GM12878 (cell line): Measurements from ENCODE around the gene GABBR1. TPM values are rescaled to one million over a fixed set of nuclear protein-coding genes. Genes with fewer than 3 reads are reported as not detected.

Experiments used
- ATAC-seq: fragments of 200-7000 bp; cut with Tn5 transposase; 3 replicates; pipeline ENCODE4 v1.9.1; 2020; ENCODE audit warnings: mild to moderate bottlenecking, moderate library complexity
- BruUV-seq: library from RNA; stranded (reverse); fragments of 400-500 nt; replicated peaks from 2 replicates; lab custom pipeline; 2021; lab: Mats Ljungman, UMichigan
- CTCF ChIA-PET: fragments of 300-600 bp; sonication (Branson Sonifier 250); formaldehyde crosslinking; extraction: SDS; loops from one replicate; lab custom pipeline; 2021; ENCODE audit warnings: inconsistent platforms; lab: Yijun Ruan, JAX
- POLR2A ChIA-PET: fragments of 350-600 bp; formaldehyde crosslinking; extraction: SDS; loops from one replicate; lab custom pipeline; 2021; ENCODE audit warnings: inconsistent platforms; lab: Charles Lee
- RAD21 ChIA-PET: fragments of 300-600 bp; sonication (Branson Sonifier 250); formaldehyde crosslinking; loops from one replicate; lab custom pipeline; 2023; ENCODE audit warnings: antibody characterized with exemption; ENCODE audit not compliant: unreplicated experiment; lab: Charles Lee
- SMC1A ChIA-PET: fragments of 300-600 bp; sonication (Branson Sonifier 250); formaldehyde crosslinking; loops from one replicate; lab custom pipeline; 2023; ENCODE audit not compliant: unreplicated experiment, uncharacterized antibody; lab: Charles Lee
- DNase-seq: peaks from one replicate; pipeline ENCODE4 v3.0.0-alpha.2; 2011; ENCODE audit warnings: low read depth, low spot score
- FAIRE-seq: peaks from 3 replicates; lab custom pipeline; 2011; peaks lifted over from hg19 to GRCh38; lab: Jason Lieb, UNC
- H2AFZ ChIP-seq: 2 replicates; pipeline ENCODE4 v1.6.0; 2011; ENCODE audit warnings: low read depth, low read length, control low read depth; ENCODE audit not compliant: control insufficient read depth
- H3K27ac ChIP-seq: 2 replicates; pipeline ENCODE4 v1.5.1; 2011; ENCODE audit warnings: control low read depth; ENCODE audit not compliant: control insufficient read depth, insufficient read depth
- H3K27me3 ChIP-seq, 2 experiments: replicated peaks in 1 of 2; 2 replicates each; pipeline versions ENCODE4 v1.6.0 to v1.6.1; 2011; ENCODE audit warnings: low read length in 1 of 2; ENCODE audit not compliant: control insufficient read depth in 2 of 2, insufficient read depth in 2 of 2
- H3K36me3 ChIP-seq, 2 experiments: 2 replicates each; pipeline ENCODE4 v1.5.1; 2011; ENCODE audit warnings: low read length in 1 of 2; ENCODE audit not compliant: control insufficient read depth in 2 of 2, insufficient read depth in 2 of 2
- H3K4me1 ChIP-seq: 2 replicates; pipeline ENCODE4 v1.6.1; 2011; ENCODE audit warnings: mild to moderate bottlenecking, low read length, moderate library complexity, mixed read lengths; ENCODE audit not compliant: control insufficient read depth, insufficient read depth
- H3K4me2 ChIP-seq: 2 replicates; pipeline ENCODE4 v1.6.0; 2011; ENCODE audit warnings: control low read depth; ENCODE audit not compliant: control insufficient read depth, insufficient read depth
- H3K4me3 ChIP-seq: fragments of 200-600 bp; sonication (generic); 2 replicates; pipeline ENCODE4 v1.5.1; 2016
- H3K79me2 ChIP-seq: 2 replicates; pipeline ENCODE4 v1.6.0; 2011; ENCODE audit warnings: low read length; ENCODE audit not compliant: control insufficient read depth, insufficient read depth
- H3K9ac ChIP-seq: 2 replicates; pipeline ENCODE4 v1.8.0; 2011; ENCODE audit warnings: low read length, control low read depth, mixed read lengths; ENCODE audit not compliant: control insufficient read depth, insufficient read depth
- H3K9me3 ChIP-seq: replicated peaks from 3 replicates; pipeline ENCODE4 v1.5.1; 2011; ENCODE audit warnings: mild to moderate bottlenecking, low read length; ENCODE audit not compliant: control insufficient read depth, insufficient read depth
- H4K20me1 ChIP-seq: 2 replicates; pipeline ENCODE4 v1.6.0; 2011; ENCODE audit not compliant: control insufficient read depth, insufficient read depth
- CEBPB ChIP-seq, 2 experiments: fragments of 150-350 bp in 1 of 2; IDR thresholded peaks; 2 replicates each; pipeline ENCODE4 v1.6.1; 2012 to 2014; ENCODE audit warnings: low read depth in 2 of 2, low read length in 2 of 2, borderline replicate concordance in 1 of 2, inconsistent platforms in 1 of 2
- CHD1 ChIP-seq: IDR thresholded peaks from 2 replicates; pipeline ENCODE4 v1.6.1; 2012; ENCODE audit warnings: low read depth, low read length, improper control_type of control experiment
- ESRRA ChIP-seq: IDR thresholded peaks from 2 replicates; pipeline ENCODE4 v1.6.1; 2012; ENCODE audit warnings: mild to moderate bottlenecking, low read length, improper control_type of control experiment
- ETV6 ChIP-seq, 2 experiments: fragments of 450-650 bp in 1 of 2; IDR thresholded peaks in 1 of 2; conservative IDR thresholded peaks in 1 of 2; 2 replicates each; pipeline ENCODE4 v1.6.1; 2014; ENCODE audit warnings: antibody characterized with exemption in 1 of 2, borderline replicate concordance in 1 of 2, low read depth in 1 of 2, mild to moderate bottlenecking in 1 of 2, moderate library complexity in 1 of 2
- GABPA ChIP-seq: IDR thresholded peaks from 2 replicates; pipeline ENCODE4 v1.6.1; 2014; ENCODE audit warnings: antibody characterized with exemption, low read depth, mild to moderate bottlenecking, inconsistent platforms
- HDAC2 ChIP-seq: fragments of 200-600 bp; sonication (generic); IDR thresholded peaks from 2 replicates; pipeline ENCODE4 v1.6.1; 2017
- MEF2A ChIP-seq: IDR thresholded peaks from 2 replicates; pipeline ENCODE4 v1.6.1; 2011; ENCODE audit warnings: low read depth, mild to moderate bottlenecking, low read length, moderate library complexity; ENCODE audit not compliant: insufficient read depth
- MEF2B ChIP-seq: fragments of 450-650 bp; IDR thresholded peaks from 2 replicates; pipeline ENCODE4 v1.6.1; 2018; ENCODE audit warnings: mild to moderate bottlenecking, moderate library complexity; ENCODE audit not compliant: partially characterized antibody, poor library complexity, severe bottlenecking
- RAD51 ChIP-seq: fragments of 450-650 bp; IDR thresholded peaks from 2 replicates; pipeline ENCODE4 v1.6.1; 2016; ENCODE audit warnings: moderate library complexity, mild to moderate bottlenecking, inconsistent platforms
- SMARCA5 ChIP-seq: fragments of 450-650 bp; IDR thresholded peaks from 2 replicates; pipeline ENCODE4 v1.6.1; 2017; ENCODE audit warnings: mild to moderate bottlenecking
- SRF ChIP-seq, 2 experiments: IDR thresholded peaks; 2 replicates each; pipeline ENCODE4 v1.6.1; 2011; ENCODE audit warnings: low read depth in 2 of 2, low read length in 2 of 2, mild to moderate bottlenecking in 1 of 2, moderate library complexity in 1 of 2
- SUPT20H ChIP-seq: IDR thresholded peaks from 2 replicates; pipeline ENCODE4 v1.6.1; 2011; ENCODE audit warnings: low read depth, mild to moderate bottlenecking, low read length, moderate library complexity, borderline replicate concordance; ENCODE audit not compliant: control insufficient read depth
- TAF1 ChIP-seq: IDR thresholded peaks from 2 replicates; pipeline ENCODE4 v1.6.1; 2011; ENCODE audit warnings: mild to moderate bottlenecking, low read depth, low read length, borderline replicate concordance
- ZNF24 ChIP-seq: fragments of 450-650 bp; IDR thresholded peaks from 2 replicates; pipeline ENCODE4 v1.6.1; 2017; ENCODE audit warnings: antibody characterized with exemption, mild to moderate bottlenecking
- WGBS: methylation state at CpG from one replicate; pipeline ENCODE4 v1.1.6; 2016; ENCODE audit warnings: low lambda C conversion rate; ENCODE audit not compliant: insufficient replicate concordance, insufficient coverage; ENCODE audit errors: missing lambda C conversion rate; 5-methylcytosine and 5-hydroxymethylcytosine counted together
- in situ Hi-C: fragments of 300-500 bp; cut with MboI; formaldehyde crosslinking; loops from 9 replicates; pipeline ENCODE4 v1.14.3; 2018; ENCODE audit warnings: mixed read lengths
- intact Hi-C: fragments of 100-400 bp; cut with micrococcal nuclease; formaldehyde crosslinking; loops from one replicate; pipeline ENCODE4 v1.14.2; 2022; ENCODE audit not compliant: unreplicated experiment
- polyA plus RNA-seq, 11 experiments: library from polyadenylated mRNA; depleted of rRNA in 4 of 11; unstranded in 6 of 11; stranded (reverse) in 5 of 11; fragments of >200 nt; fragmentation: Nextera tagmentation in 4 of 11; fragmentation: Illumina TruSeq in 1 of 11; extraction: Ambion mirVana in 4 of 11; extraction: Trizol in 1 of 11; gene quantifications; 1 replicate in 1 of 11; 2 replicates in 10 of 11; pipeline versions ENCODE4 v1.2.1 to v1.2.3, GENCODE V29; 2011 to 2016; ENCODE audit warnings: inconsistent platforms in 2 of 11, missing spikeins in 2 of 11, low read depth in 1 of 11
- total RNA-seq, 4 experiments: library from RNA; depleted of rRNA in 3 of 4; stranded (reverse); fragments of >200 nt in 3 of 4; fragmentation: Illumina TruSeq in 1 of 4; extraction: Trizol in 1 of 4; gene quantifications; 2 replicates each; pipeline versions ENCODE4 v1.2.1 to v1.2.3, GENCODE V29; 2013 to 2021

Gene GABBR1
- total and polyA plus RNA-seq, 10 of the 15 experiments (the other 5 are each of a cell fraction or from before 2014, with no cell fraction given), result 0.11 to 5.2 (median 1.0) TPM

- Histone ChIP-seq H3K36me3 (no peaks in the 10 kb centered on the region), H3K4me3 (no peak overlapping the region), H3K79me2 (no peaks in the 10 kb centered on the region), H3K9me3 (no peaks in the 10 kb centered on the region), H3K27me3 (no peaks in the 10 kb centered on the region), H3K4me1 (peaks cover 17% of the 10 kb centered on the region), H3K4me2 (peak overlapping the region; percentile 71), H3K9ac (no peak overlapping the region), H2AFZ (peak overlapping the region; percentile 53), H3K27ac (no peak overlapping the region), H4K20me1 (no peaks in the 10 kb centered on the region)
- BruUV-seq, result no TSS peak
- RAD21 ChIA-PET, result no interaction called here
- POLR2A ChIA-PET, result no interaction called here
- DNase-seq, result no peak
- SMC1A ChIA-PET, result no interaction called here
- FAIRE-seq, result peak; percentile 89
- TF ChIP-seq TAF1 (no peak), GABPA (no peak), ESRRA (no peak), SRF (IDR thresholded peaks at IDR 0.05; ENCODE audit: low read depth in 2 of 2, low read length in 2 of 2) (peak in 1 of 2 experiments; percentile 56; a peak in 1 of 4 replicates), HDAC2 (no peak), RAD51 (no peak), SMARCA5 (no peak), MEF2B (peak; percentile 35), CEBPB (IDR thresholded peaks at IDR 0.05; ENCODE audit: borderline replicate concordance in 1 of 2, low read depth in 2 of 2, low read length in 2 of 2) (no peak), SUPT20H (no peak), CHD1 (no peak), MEF2A (peak; percentile 81), ETV6 (conservative IDR thresholded peaks at IDR 0.05 in 1 of 2, IDR thresholded peaks at IDR 0.05 in 1 of 2; ENCODE audit: borderline replicate concordance in 1 of 2, low read depth in 1 of 2) (no peak), ZNF24 (no peak)
- CTCF ChIA-PET, result interaction anchor here (2.2 to 3.9 kb wide), 2 partner anchors 23 to 40 kb away, joined by 6 to 39 read pairs; partner anchors contain the start of gene GABBR1
- in situ Hi-C loops, result no loop called here
- ATAC-seq, result no peak; the same call in 2 of the 3 replicates
- intact Hi-C loops, result loop anchor here (10.0 kb wide), 1 partner anchor 99 kb away; no protein-coding TSS in a partner anchor
- 9% methylated on average over 2 of the region's 2 CpGs for WGBS
Observed at GRCh38 chr6:29656157-29656556, 23.2 kb upstream of the GABBR1 start.
